HUES6 (cell line): ENCODE results near the gene MME.
A peak's percentile ranks its signal among the peaks of the same experiment; 100 is the strongest.

Experiments used
- H3K27ac ChIP-seq: 2 replicates; pipeline ENCODE4 v1.7.0; 2013; ENCODE audit warnings: low read depth, mild to moderate bottlenecking, low read length, inconsistent platforms
- H3K27me3 ChIP-seq: 2 replicates; pipeline ENCODE4 v1.6.1; 2013; ENCODE audit warnings: low read length; ENCODE audit not compliant: control insufficient read depth, insufficient read depth
- H3K36me3 ChIP-seq: 2 replicates; pipeline ENCODE4 v1.6.1; 2013; ENCODE audit warnings: low read length; ENCODE audit not compliant: control insufficient read depth, insufficient read depth
- H3K4me1 ChIP-seq: 2 replicates; pipeline ENCODE4 v1.6.1; 2013; ENCODE audit warnings: low read length; ENCODE audit not compliant: control insufficient read depth, insufficient read depth
- H3K4me3 ChIP-seq: 2 replicates; pipeline ENCODE4 v1.5.1; 2013; ENCODE audit warnings: low read depth, low read length
- H3K9ac ChIP-seq: one replicate; pipeline ENCODE4 v1.6.1; 2013; ENCODE audit warnings: mild to moderate bottlenecking, low read length
- H3K9me3 ChIP-seq: 2 replicates; pipeline ENCODE4 v1.6.1; 2013; ENCODE audit warnings: low read depth, low read length; ENCODE audit not compliant: control insufficient read depth, insufficient read depth

Gene MME

GRCh38 chr3:155079746-155080487, at the start of gene MME:
Gene MME (plus strand): TSS chr3:155080319. CDS start chr3:155084168, 3,849 bp downstream.
- 0 out of 2 replicates have a peak, but pooled peaks cover 5% of the 10 kb centered on the region for H3K9me3 ChIP-seq
- peak within 1 kb of the TSS; percentile 38; the same call in 1 of the 2 replicates for H3K27ac ChIP-seq
- peak within 1 kb of the TSS; percentile 75 for H3K9ac ChIP-seq
- H3K27me3 ChIP-seq: peaks cover 24% of the 10 kb centered on the region
- peak within 1 kb of the TSS; percentile 98 for H3K4me3 ChIP-seq
- H3K36me3 ChIP-seq: no peaks in the 10 kb centered on the region; the same call in 1 of the 2 replicates
- H3K4me1 ChIP-seq: peaks cover 6% of the 10 kb centered on the region

GRCh38 chr3:155031186-155031585, 48.9 kb upstream of the MME start:
- Histone ChIP-seq H3K36me3 (no peaks in the 10 kb centered on the region), H3K9ac (no peak overlapping the region), H3K9me3 (peaks cover 4% of the 10 kb centered on the region), H3K27me3 (no peaks in the 10 kb centered on the region), H3K4me3 (no peak overlapping the region), H3K27ac (no peak overlapping the region), H3K4me1 (peaks cover 15% of the 10 kb centered on the region)

- H3K4me3 ChIP-seq: no peak overlapping the region
- H3K4me1 ChIP-seq: peaks cover 15% of the 10 kb centered on the region
- no peaks in the 10 kb centered on the region for H3K36me3 ChIP-seq
- H3K9ac ChIP-seq: no peak overlapping the region
- H3K27ac ChIP-seq: peak overlapping the region; percentile 25; the same call in 1 of the 2 replicates
- H3K9me3 ChIP-seq: peaks cover 4% of the 10 kb centered on the region
- H3K27me3 ChIP-seq: no peaks in the 10 kb centered on the region
These were observed 47.2 kb upstream of the MME start for GRCh38 chr3:155032918-155033317.

DNA sequence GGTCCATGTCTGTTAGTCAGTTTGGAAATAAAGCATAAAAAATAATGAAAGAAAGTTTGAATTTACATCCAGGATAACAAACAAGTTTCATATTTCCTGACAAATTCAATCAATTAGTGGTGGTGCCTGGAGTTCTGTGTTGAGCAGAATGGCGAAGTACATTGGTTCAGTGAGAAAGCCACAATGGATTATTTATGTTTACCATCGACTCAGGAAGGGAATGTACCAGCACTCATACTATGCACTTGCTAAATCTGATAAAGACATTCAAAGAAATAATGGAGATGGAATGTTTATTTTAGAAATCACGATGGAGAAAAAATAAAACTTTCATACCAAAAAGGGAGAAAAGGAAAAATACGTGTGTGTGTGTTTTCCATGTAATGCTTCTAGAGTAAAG, 45.3 kb upstream of the MME start:
- Histone ChIP-seq H3K27me3 (no peaks in the 10 kb centered on the region), H3K27ac (no peak overlapping the region), H3K9me3 (no peaks in the 10 kb centered on the region; the same call in 1 of the 2 replicates), H3K4me3 (no peak overlapping the region), H3K36me3 (no peaks in the 10 kb centered on the region), H3K4me1 (peaks cover 14% of the 10 kb centered on the region), H3K9ac (no peak overlapping the region)

GRCh38 chr3:155035553-155035952, 44.6 kb upstream of the MME start:
- Histone ChIP-seq H3K9me3 (no peaks in the 10 kb centered on the region), H3K4me1 (peaks cover 10% of the 10 kb centered on the region), H3K9ac (no peak overlapping the region), H3K4me3 (no peak overlapping the region), H3K36me3 (no peaks in the 10 kb centered on the region), H3K27me3 (no peaks in the 10 kb centered on the region), H3K27ac (no peak overlapping the region)

GRCh38 chr3:155037508-155038202, 42.5 kb upstream of the MME start:
- Histone ChIP-seq H3K36me3 (no peaks in the 10 kb centered on the region), H3K9ac (no peak overlapping the region), H3K27ac (no peak overlapping the region), H3K4me1 (peaks cover 6% of the 10 kb centered on the region; the same call in 1 of the 2 replicates), H3K9me3 (no peaks in the 10 kb centered on the region), H3K27me3 (no peaks in the 10 kb centered on the region), H3K4me3 (no peak overlapping the region)

- H3K9me3 ChIP-seq: no peaks in the 10 kb centered on the region
- no peak overlapping the region for H3K27ac ChIP-seq
- H3K27me3 ChIP-seq: no peaks in the 10 kb centered on the region
- H3K4me1 ChIP-seq: peaks cover under 1% of the 10 kb centered on the region; the same call in 1 of the 2 replicates
- no peaks in the 10 kb centered on the region for H3K36me3 ChIP-seq
- H3K4me3 ChIP-seq: no peak overlapping the region
- H3K9ac ChIP-seq: no peak overlapping the region
These were observed 41.9 kb upstream of the MME start for GRCh38 chr3:155038203-155038554.

DNA sequence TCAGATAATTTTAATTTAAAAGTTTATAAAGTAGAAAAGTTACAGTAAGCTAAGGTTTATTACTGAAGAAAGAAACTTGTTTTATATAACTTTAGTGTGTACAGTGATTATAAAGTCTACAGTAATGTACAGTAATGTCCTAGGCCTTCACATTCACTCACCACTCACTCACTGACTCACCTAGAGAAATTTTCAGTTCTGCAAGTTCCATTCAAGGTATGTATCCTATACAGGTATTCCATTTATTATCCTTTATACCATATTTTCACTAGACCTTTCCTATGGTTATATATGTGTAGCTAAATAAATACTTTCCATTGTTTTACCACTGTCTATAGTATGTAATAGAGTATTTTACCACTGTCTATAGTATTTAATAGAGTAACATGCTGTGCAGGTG, 33.2 kb upstream of the MME start:
- Histone ChIP-seq H3K4me3 (no peak overlapping the region), H3K27me3 (no peaks in the 10 kb centered on the region), H3K36me3 (no peaks in the 10 kb centered on the region), H3K4me1 (no peaks in the 10 kb centered on the region), H3K27ac (no peak overlapping the region), H3K9ac (no peak overlapping the region), H3K9me3 (peaks cover 17% of the 10 kb centered on the region)

GRCh38 chr3:155047672-155048071, 32.4 kb upstream of the MME start:
- H3K36me3 ChIP-seq: no peaks in the 10 kb centered on the region

DNA sequence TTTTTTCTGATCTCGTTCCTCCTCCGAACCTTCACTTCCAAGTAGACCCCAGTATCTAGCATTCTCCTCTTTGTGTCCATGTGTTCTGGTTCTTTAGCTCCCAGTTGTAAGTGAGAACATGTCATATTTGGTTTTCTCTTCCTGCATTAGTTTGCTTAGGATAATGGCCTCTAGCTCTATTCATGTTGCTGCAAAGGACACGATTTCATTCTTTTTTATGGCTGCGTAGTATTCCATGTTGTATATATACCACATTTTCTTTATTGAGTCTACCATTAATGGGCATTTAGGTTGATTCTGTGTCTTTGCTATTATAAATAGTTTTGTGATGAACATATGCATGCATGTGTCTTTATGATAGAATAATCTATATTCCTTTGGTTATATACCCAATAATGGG, 30.2 kb upstream of the MME start:
- no peaks in the 10 kb centered on the region for H3K27me3 ChIP-seq
- no peaks in the 10 kb centered on the region for H3K4me1 ChIP-seq
- H3K27ac ChIP-seq: no peak overlapping the region
- peaks cover 38% of the 10 kb centered on the region for H3K9me3 ChIP-seq
- no peak overlapping the region for H3K4me3 ChIP-seq
- H3K36me3 ChIP-seq: no peaks in the 10 kb centered on the region
- H3K9ac ChIP-seq: no peak overlapping the region

More at GRCh38 chr3:155047672-155048071, 32.4 kb upstream of the MME start:
- peaks cover 24% of the 10 kb centered on the region for H3K9me3 ChIP-seq
- H3K4me1 ChIP-seq: no peaks in the 10 kb centered on the region
- no peak overlapping the region for H3K4me3 ChIP-seq
- H3K27ac ChIP-seq: no peak overlapping the region
- no peak overlapping the region for H3K9ac ChIP-seq
- no peaks in the 10 kb centered on the region for H3K27me3 ChIP-seq

DNA sequence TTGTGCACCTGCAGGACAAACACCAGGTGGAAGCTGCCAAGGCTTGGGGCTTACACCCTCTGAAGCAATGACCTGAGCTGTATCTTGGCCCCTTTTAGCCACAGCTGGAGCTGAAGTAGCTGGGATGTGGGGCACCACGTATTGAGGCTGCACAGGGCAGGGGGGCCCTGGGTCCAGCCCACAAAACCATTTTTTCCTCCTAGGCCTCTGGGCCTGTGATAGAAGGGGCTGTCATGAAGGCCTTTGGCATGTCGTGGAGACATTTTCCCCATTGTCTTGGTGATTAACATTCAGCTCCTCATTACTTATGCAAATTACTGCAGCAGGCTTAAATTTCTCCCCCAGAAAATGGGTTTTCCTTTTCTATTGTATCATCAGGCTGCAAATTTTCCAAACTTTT, 27.6 kb upstream of the MME start:
- Histone ChIP-seq H3K9me3 (peaks cover 38% of the 10 kb centered on the region), H3K27me3 (no peaks in the 10 kb centered on the region), H3K27ac (no peak overlapping the region), H3K36me3 (no peaks in the 10 kb centered on the region), H3K4me3 (no peak overlapping the region), H3K4me1 (no peaks in the 10 kb centered on the region), H3K9ac (no peak overlapping the region)
